K562 (cell line): ENCODE data around the gene STON2. TPM values are rescaled to one million over a fixed set of nuclear protein-coding genes. Genes with fewer than 3 reads are reported as not detected.
A peak's percentile ranks its signal among the peaks of the same experiment; 100 is the strongest.

ENCODE experiments used
- ATAC-seq: fragments of 200-7000 bp; cut with Tn5 transposase; 3 replicates; pipeline ENCODE4 v1.9.1; 2020; ENCODE audit warnings: moderate library complexity
- BruUV-seq: library from RNA; stranded (reverse); fragments of 400-500 nt; replicated peaks from 2 replicates; lab custom pipeline; 2021; lab: Mats Ljungman, UMichigan
- CTCF ChIA-PET: fragments of 300-600 bp; formaldehyde crosslinking; extraction: SDS; loops from one replicate; lab custom pipeline; 2021; ENCODE audit warnings: low intra/inter-chr PET ratio; lab: Yijun Ruan, JAX
- POLR2A ChIA-PET: fragments of 300-600, 350-650 bp; sonication (Branson Sonifier 250); formaldehyde crosslinking; extraction: SDS; loops from one replicate; lab custom pipeline; 2021; ENCODE audit warnings: antibody characterized with exemption, inconsistent platforms; lab: Yijun Ruan, JAX
- DNase-seq, 4 experiments: peaks; one replicate each; pipeline versions ENCODE4 v3.0.0 to v3.0.0-alpha.2; 2011 to 2018; ENCODE audit warnings: low spot score in 3 of 4, mixed read lengths in 3 of 4; ENCODE audit errors: extremely low read depth in 1 of 4
- FAIRE-seq: peaks from 2 replicates; lab custom pipeline; 2011; peaks lifted over from hg19 to GRCh38; lab: Jason Lieb, UNC
- H2AFZ ChIP-seq: 2 replicates; pipeline ENCODE4 v1.6.0; 2011; ENCODE audit warnings: low read depth, low read length, control low read depth, inconsistent platforms
- H3K27ac ChIP-seq: fragments of 200-600 bp; 3 replicates; pipeline ENCODE4 v1.8.0; 2011; ENCODE audit warnings: low read depth, mild to moderate bottlenecking, control low read depth, inconsistent platforms, low read length, moderate library complexity, mixed read lengths; ENCODE audit errors: extremely low read depth
- H3K27me3 ChIP-seq, 2 experiments: fragments of 300-600 bp in 1 of 2; 2 replicates in 1 of 2; 3 replicates in 1 of 2; pipeline versions ENCODE4 v1.6.0 to v1.8.0; 2011; ENCODE audit warnings: inconsistent platforms in 2 of 2, low read length in 2 of 2, mild to moderate bottlenecking in 1 of 2, mixed read lengths in 1 of 2, moderate library complexity in 1 of 2; ENCODE audit not compliant: control insufficient read depth in 2 of 2, insufficient read depth in 2 of 2
- H3K36me3 ChIP-seq: fragments of 300-600 bp; 3 replicates; pipeline ENCODE4 v1.8.0; 2011; ENCODE audit warnings: mild to moderate bottlenecking, low read length, inconsistent platforms; ENCODE audit not compliant: control insufficient read depth, insufficient read depth
- H3K4me1 ChIP-seq, 2 experiments: fragments of 200-600 bp in 1 of 2; replicated peaks in 1 of 2; 2 replicates in 1 of 2; 3 replicates in 1 of 2; pipeline versions ENCODE4 v1.5.1 to v1.8.0; 2011; ENCODE audit warnings: inconsistent platforms in 2 of 2, low read length in 2 of 2, mild to moderate bottlenecking in 1 of 2, mixed read lengths in 1 of 2, moderate library complexity in 1 of 2; ENCODE audit not compliant: control insufficient read depth in 2 of 2, insufficient read depth in 2 of 2
- H3K4me2 ChIP-seq: 2 replicates; pipeline ENCODE4 v1.6.1; 2011; ENCODE audit warnings: low read length, control low read depth, inconsistent platforms, mixed read lengths; ENCODE audit not compliant: insufficient read depth
- H3K4me3 ChIP-seq: fragments of 200-600 bp; sonication (generic), shearing (Covaris generic); 2 replicates; pipeline ENCODE4 v1.5.1; 2016; ENCODE audit warnings: control low read depth, inconsistent platforms
- H3K79me2 ChIP-seq: fragments of 200-600 bp; 3 replicates; pipeline ENCODE4 v1.8.0; 2011; ENCODE audit warnings: low read length, inconsistent platforms; ENCODE audit not compliant: control insufficient read depth, insufficient read depth
- H3K9ac ChIP-seq, 2 experiments: 2 replicates each; pipeline versions ENCODE4 v1.6.0 to v1.6.1; 2011; ENCODE audit warnings: low read depth in 2 of 2, low read length in 2 of 2, control low read depth in 1 of 2, inconsistent platforms in 1 of 2, mild to moderate bottlenecking in 1 of 2, mixed read lengths in 1 of 2; ENCODE audit not compliant: insufficient read depth in 1 of 2
- H3K9me1 ChIP-seq: one replicate; pipeline ENCODE4 v1.6.0; 2011; ENCODE audit warnings: inconsistent platforms, mild to moderate bottlenecking, low read length, moderate library complexity; ENCODE audit not compliant: control insufficient read depth, insufficient read depth
- H3K9me3 ChIP-seq: replicated peaks from 2 replicates; pipeline ENCODE4 v1.5.1; 2011; ENCODE audit warnings: low read depth, low read length, inconsistent platforms; ENCODE audit not compliant: control insufficient read depth, insufficient read depth
- H4K20me1 ChIP-seq: replicated peaks from 2 replicates; pipeline ENCODE4 v1.6.1; 2011; ENCODE audit warnings: low read length, inconsistent platforms, mixed read lengths; ENCODE audit not compliant: control insufficient read depth, insufficient read depth
- ARHGAP35 ChIP-seq: fragments of 450-650 bp; IDR thresholded peaks from 2 replicates; pipeline ENCODE4 v1.6.1; 2018; ENCODE audit not compliant: partially characterized antibody
- BCOR ChIP-seq: fragments of 450-650 bp; IDR thresholded peaks from 2 replicates; pipeline ENCODE4 v1.6.1; 2016
- BRD9 ChIP-seq: fragments of 450-650 bp; IDR thresholded peaks from 2 replicates; pipeline ENCODE4 v1.6.1; 2018; ENCODE audit warnings: low read depth; ENCODE audit not compliant: partially characterized antibody
- GTF2A2 ChIP-seq: IDR thresholded peaks from 2 replicates; pipeline ENCODE4 v1.6.1; 2016; ENCODE audit warnings: mild to moderate bottlenecking, missing genetic modification characterization, missing compliant biosample characterization
- HLTF ChIP-seq: fragments of 450-650 bp; IDR thresholded peaks from 2 replicates; pipeline ENCODE4 v1.6.1; 2016
- KLF13 ChIP-seq: fragments of 450-650 bp; IDR thresholded peaks from 2 replicates; pipeline ENCODE4 v1.6.1; 2016; ENCODE audit warnings: missing genetic modification characterization, low read depth, mild to moderate bottlenecking, missing compliant biosample characterization, moderate library complexity, borderline replicate concordance
- MLLT1 ChIP-seq, 2 experiments: fragments of 450-650 bp; IDR thresholded peaks; 2 replicates each; pipeline ENCODE4 v1.6.1; 2016
- NKRF ChIP-seq: fragments of 450-650 bp; IDR thresholded peaks from 2 replicates; pipeline ENCODE4 v1.6.1; 2016; ENCODE audit warnings: borderline replicate concordance
- POLR2B ChIP-seq: fragments of 450-650 bp; IDR thresholded peaks from 2 replicates; pipeline ENCODE4 v1.6.1; 2018; ENCODE audit warnings: low read depth; ENCODE audit not compliant: partially characterized antibody
- RBM14 ChIP-seq: fragments of 200-400 bp; formaldehyde crosslinking; IDR thresholded peaks from 2 replicates; pipeline ENCODE4 v1.6.1; 2018; ENCODE audit warnings: low read depth, mild to moderate bottlenecking, low read length, moderate library complexity, borderline replicate concordance; ENCODE audit not compliant: insufficient read depth
- RBM22 ChIP-seq: fragments of 200-400 bp; formaldehyde crosslinking; IDR thresholded peaks from 2 replicates; pipeline ENCODE4 v1.6.1; 2018; ENCODE audit warnings: low read length, low read depth; ENCODE audit not compliant: poor library complexity, severe bottlenecking
- RBM39 ChIP-seq: fragments of 200-400 bp; formaldehyde crosslinking; optimal IDR thresholded peaks from 2 replicates; pipeline ENCODE3; 2018; ENCODE audit warnings: low read depth, low read length
- SMAD4 ChIP-seq: fragments of 250-450 bp; sonication (Bioruptor Pico); conservative IDR thresholded peaks from 2 replicates; pipeline ENCODE4 v1.8.0; 2021; ENCODE audit warnings: inconsistent platforms, mild to moderate bottlenecking, moderate library complexity
- SMARCA4 ChIP-seq: fragments of 450-650 bp; IDR thresholded peaks from 2 replicates; pipeline ENCODE4 v1.6.1; 2016
- SMC3 ChIP-seq: conservative IDR thresholded peaks from 2 replicates; pipeline ENCODE4 v1.6.1; 2011; ENCODE audit warnings: low read depth, low read length, improper control_type of control experiment; ENCODE audit not compliant: insufficient read depth
- TSHZ1 ChIP-seq: fragments of 250-450 bp; sonication (Bioruptor Pico); IDR thresholded peaks from 2 replicates; pipeline ENCODE4 v1.4.0; 2020; ENCODE audit warnings: mild to moderate bottlenecking, moderate library complexity
- WGBS: fragments of 100-300 bp; shearing (Covaris generic); methylation state at CpG from one replicate; pipeline ENCODE4 v1.1.6; 2016; ENCODE audit warnings: low coverage, mixed read lengths; ENCODE audit not compliant: insufficient coverage; ENCODE audit errors: missing lambda C conversion rate; 5-methylcytosine and 5-hydroxymethylcytosine counted together
- in situ Hi-C: fragments of 300-500 bp; cut with MboI; formaldehyde crosslinking; loops from 4 replicates; pipeline ENCODE4 v1.15.0; 2018; ENCODE audit warnings: inconsistent platforms, mixed read lengths
- intact Hi-C: fragments of 100-400 bp; cut with micrococcal nuclease; formaldehyde crosslinking; loops from 2 replicates; pipeline ENCODE4 v1.14.2; 2022
- polyA plus RNA-seq, 8 experiments: library from polyadenylated mRNA; depleted of rRNA in 4 of 8; stranded (reverse) in 5 of 8; unstranded in 3 of 8; fragments of >200 nt; fragmentation: Nextera tagmentation in 2 of 8; fragmentation: Illumina TruSeq in 1 of 8; extraction: Ambion mirVana in 2 of 8; extraction: Trizol in 1 of 8; gene quantifications; 2 replicates each; pipeline versions ENCODE4 v1.2.1 to v1.2.3, GENCODE V29; 2011 to 2014; ENCODE audit warnings: inconsistent platforms in 1 of 8, missing spikeins in 1 of 8
- total RNA-seq, 7 experiments: library from RNA; depleted of rRNA in 6 of 7; stranded (reverse); fragments of >200 nt in 6 of 7; fragmentation: Illumina TruSeq in 2 of 7; extraction: Trizol in 2 of 7; gene quantifications; 2 replicates each; pipeline versions ENCODE4 v1.2.1 to v1.2.3, GENCODE V29; 2011 to 2021; ENCODE audit warnings: low replicate concordance in 1 of 7

Gene STON2
- total and polyA plus RNA-seq, 9 of the 15 experiments (the other 6 are each of a cell fraction or from before 2014, with no cell fraction given), result 7.8 to 99.3 (median 53.5) TPM

- no peaks in the 10 kb centered on the region for H3K9me1 ChIP-seq
- no peak overlapping the region for H2AFZ ChIP-seq
- TF ChIP-seq ARHGAP35, result peak; percentile 30
- TF ChIP-seq RBM39, result peak; percentile 68
- peak; percentile 84 to 85 for TF ChIP-seq MLLT1 (IDR thresholded peaks at IDR 0.05)
- no peak for TF ChIP-seq TSHZ1 (CRISPR knock-in tag)
- TF ChIP-seq BRD9, result peak; percentile 70
- TF ChIP-seq SMAD4 (CRISPR knock-in tag), result peak; percentile 40; the same call in 1 of the 2 replicates
- TF ChIP-seq KLF13 (tag), result peak; percentile 81
- TF ChIP-seq RBM14, result no peak
- TF ChIP-seq NKRF, result peak; percentile 59
- TF ChIP-seq SMARCA4, result no peak
- peak; percentile 55 for TF ChIP-seq BCOR
- 0 out of 2 replicates have a peak, but pooled peaks have one; percentile 86 for TF ChIP-seq GTF2A2
- no peak for TF ChIP-seq SMC3
- 0 out of 2 replicates have a peak, but pooled peaks have one; percentile 24 for TF ChIP-seq HLTF
- peak; percentile 94 for TF ChIP-seq POLR2B
- peak; percentile 96 for TF ChIP-seq RBM22
Measured at GRCh38 chr14:81220580-81220829, 179.6 kb downstream of the STON2 start.

More at GRCh38 chr14:81220580-81220829, 179.6 kb downstream of the STON2 start:
- Histone ChIP-seq H3K36me3 (peaks cover 15% of the 10 kb centered on the region), H3K27me3 (no peaks in the 10 kb centered on the region), H3K4me1 (peaks cover 3 to 17% of the 10 kb centered on the region in 2 experiments), H4K20me1 (no peaks in the 10 kb centered on the region), H3K9ac (peak overlapping the region; percentile 80 to 92), H3K4me2 (peak overlapping the region; percentile 64; the same call in 1 of the 2 replicates), H3K79me2 (peaks cover 54% of the 10 kb centered on the region), H3K4me3 (peak overlapping the region; percentile 67), H3K9me3 (no peaks in the 10 kb centered on the region), H3K27ac (peak overlapping the region; percentile 89)
- ChIA-PET POLR2A (interaction anchor here (0.6 to 1.8 kb wide), 8 partner anchors 17 to 313 kb away, joined by 3 to 9 read pairs (median 4); partner anchors contain the start of gene SEL1L), CTCF (no interaction called here)
- BruUV-seq, result no TSS peak
- 0% methylated on average over 2 of the region's 13 CpGs for WGBS
- ATAC-seq (no peak), FAIRE-seq (no peak), DNase-seq (no peak)
- in situ Hi-C loops (no loop called here), intact Hi-C loops (loop anchor here (5.0 kb wide), 1 partner anchor 207 kb away; no protein-coding TSS in a partner anchor)
